WI38 (cell line): ENCODE results near the gene GRIK4.
"Not testable (repeated sequence)": the region's sequence is repeated elsewhere in the genome, so short reads cannot be mapped to it uniquely, and the experiment has no call there.

Experiments used
- H3K4me3 ChIP-seq: 2 replicates; pipeline ENCODE4 v1.5.1; 2011; ENCODE audit warnings: low read depth, mild to moderate bottlenecking, control low read depth, low read length
- CTCF ChIP-seq: IDR thresholded peaks from 2 replicates; pipeline ENCODE4 v1.5.1; 2012; ENCODE audit warnings: low read depth, mild to moderate bottlenecking, control low read depth, low read length

The GRIK4 gene

GRCh38 chr11:121029153-121029552, 517.6 kb downstream of the GRIK4 start:
- TF ChIP-seq CTCF = no peak
- H3K4me3 ChIP-seq = no peak overlapping the region

GRCh38 chr11:121029813-121030445, 518.4 kb downstream of the GRIK4 start:
- TF ChIP-seq CTCF = no peak
- H3K4me3 ChIP-seq = no peak overlapping the region

- H3K4me3 ChIP-seq = no peak overlapping the region
Observed at GRCh38 chr11:121031167-121031566, 519.6 kb downstream of the GRIK4 start.

GRCh38 chr11:121031648-121032047, 520.1 kb downstream of the GRIK4 start:
- H3K4me3 ChIP-seq = not testable (repeated sequence)

More at GRCh38 chr11:121031167-121031566, 519.6 kb downstream of the GRIK4 start:
- no peak for TF ChIP-seq CTCF

- no peak overlapping the region for H3K4me3 ChIP-seq
- no peak for TF ChIP-seq CTCF
Observed at GRCh38 chr11:121032546-121032945, 521.0 kb downstream of the GRIK4 start.

GRCh38 chr11:121033635-121034034, 522.1 kb downstream of the GRIK4 start:
- H3K4me3 ChIP-seq = no peak overlapping the region
- no peak for TF ChIP-seq CTCF

- TF ChIP-seq CTCF = no peak
- no peak overlapping the region for H3K4me3 ChIP-seq
Observed at GRCh38 chr11:121035169-121035755, 523.7 kb downstream of the GRIK4 start.

GRCh38 chr11:121035780-121036179, 524.2 kb downstream of the GRIK4 start:
- TF ChIP-seq CTCF = no peak
- H3K4me3 ChIP-seq = no peak overlapping the region
